ENCODE measurements around the gene SLC50A1. TPM values are rescaled to one million over a fixed set of nuclear protein-coding genes. Genes with fewer than 3 reads are reported as not detected.

Gene SLC50A1
- polyA plus RNA-seq, 2 of the 4 experiments (the other 2 are of a cell fraction) = 28.2 to 39.4 TPM

DNA sequence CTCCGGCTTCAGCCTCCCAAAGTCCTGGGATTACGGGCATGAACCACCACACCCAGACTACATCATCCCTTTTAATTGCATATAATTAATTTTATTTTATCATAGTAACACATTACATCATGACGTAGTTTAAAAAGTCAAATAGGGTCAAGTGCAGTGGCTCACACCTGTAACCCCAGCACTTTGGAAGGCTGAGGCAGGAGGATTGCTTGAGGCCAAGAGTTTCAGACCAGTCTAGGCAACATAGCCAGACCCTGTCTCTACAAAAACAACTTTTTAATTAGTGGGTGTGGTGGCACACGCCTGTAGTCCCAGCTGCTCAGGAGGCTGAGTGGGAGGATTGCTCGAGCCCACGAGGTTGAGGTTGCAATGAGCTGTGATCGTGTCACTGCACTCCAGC is 36.3 kb upstream of the SLC50A1 start:
- H3K27ac ChIP-seq = no peak overlapping the region
- POLR2A ChIA-PET = no interaction called here
- TF ChIP-seq NPAS2 (CRISPR knock-in tag; IDR thresholded peaks at IDR 0.05; ENCODE audit: borderline replicate concordance) = no peak
- no peak for TF ChIP-seq HOXB13 (CRISPR knock-in tag; IDR thresholded peaks at IDR 0.05; ENCODE audit: low read depth)
- no peak for TF ChIP-seq TP53 (CRISPR knock-in tag; IDR thresholded peaks at IDR 0.05)
- TF ChIP-seq, protein P1, sequence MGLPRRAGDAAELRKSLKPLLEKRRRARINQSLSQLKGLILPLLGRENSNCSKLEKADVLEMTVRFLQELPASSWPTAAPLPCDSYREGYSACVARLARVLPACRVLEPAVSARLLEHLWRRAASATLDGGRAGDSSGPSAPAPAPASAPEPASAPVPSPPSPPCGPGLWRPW (IDR thresholded peaks at IDR 0.05) = no peak
- no peak for TF ChIP-seq MAZ (IDR thresholded peaks at IDR 0.05; ENCODE audit: borderline replicate concordance, low read depth, low read length)
- TF ChIP-seq, protein P2, sequence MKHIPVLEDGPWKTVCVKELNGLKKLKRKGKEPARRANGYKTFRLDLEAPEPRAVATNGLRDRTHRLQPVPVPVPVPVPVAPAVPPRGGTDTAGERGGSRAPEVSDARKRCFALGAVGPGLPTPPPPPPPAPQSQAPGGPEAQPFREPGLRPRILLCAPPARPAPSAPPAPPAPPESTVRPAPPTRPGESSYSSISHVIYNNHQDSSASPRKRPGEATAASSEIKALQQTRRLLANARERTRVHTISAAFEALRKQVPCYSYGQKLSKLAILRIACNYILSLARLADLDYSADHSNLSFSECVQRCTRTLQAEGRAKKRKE (CRISPR knock-in tag; IDR thresholded peaks at IDR 0.05; ENCODE audit: low read depth) = no peak
- TF ChIP-seq, protein P3, sequence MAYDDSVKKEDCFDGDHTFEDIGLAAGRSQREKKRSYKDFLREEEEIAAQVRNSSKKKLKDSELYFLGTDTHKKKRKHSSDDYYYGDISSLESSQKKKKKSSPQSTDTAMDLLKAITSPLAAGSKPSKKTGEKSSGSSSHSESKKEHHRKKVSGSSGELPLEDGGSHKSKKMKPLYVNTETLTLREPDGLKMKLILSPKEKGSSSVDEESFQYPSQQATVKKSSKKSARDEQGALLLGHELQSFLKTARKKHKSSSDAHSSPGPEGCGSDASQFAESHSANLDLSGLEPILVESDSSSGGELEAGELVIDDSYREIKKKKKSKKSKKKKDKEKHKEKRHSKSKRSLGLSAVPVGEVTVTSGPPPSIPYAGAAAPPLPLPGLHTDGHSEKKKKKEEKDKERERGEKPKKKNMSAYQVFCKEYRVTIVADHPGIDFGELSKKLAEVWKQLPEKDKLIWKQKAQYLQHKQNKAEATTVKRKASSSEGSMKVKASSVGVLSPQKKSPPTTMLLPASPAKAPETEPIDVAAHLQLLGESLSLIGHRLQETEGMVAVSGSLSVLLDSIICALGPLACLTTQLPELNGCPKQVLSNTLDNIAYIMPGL (CRISPR knock-in tag; IDR thresholded peaks at IDR 0.05; ENCODE audit: borderline replicate concordance) = no peak
- TF ChIP-seq CBX2 (IDR thresholded peaks at IDR 0.05; ENCODE audit: borderline replicate concordance, low read depth) = no peak
- TF ChIP-seq BHLHE40 (IDR thresholded peaks at IDR 0.05; ENCODE audit: low read depth, low read length) = no peak
- TF ChIP-seq, protein P4, sequence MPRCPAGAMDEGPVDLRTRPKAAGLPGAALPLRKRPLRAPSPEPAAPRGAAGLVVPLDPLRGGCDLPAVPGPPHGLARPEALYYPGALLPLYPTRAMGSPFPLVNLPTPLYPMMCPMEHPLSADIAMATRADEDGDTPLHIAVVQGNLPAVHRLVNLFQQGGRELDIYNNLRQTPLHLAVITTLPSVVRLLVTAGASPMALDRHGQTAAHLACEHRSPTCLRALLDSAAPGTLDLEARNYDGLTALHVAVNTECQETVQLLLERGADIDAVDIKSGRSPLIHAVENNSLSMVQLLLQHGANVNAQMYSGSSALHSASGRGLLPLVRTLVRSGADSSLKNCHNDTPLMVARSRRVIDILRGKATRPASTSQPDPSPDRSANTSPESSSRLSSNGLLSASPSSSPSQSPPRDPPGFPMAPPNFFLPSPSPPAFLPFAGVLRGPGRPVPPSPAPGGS (IDR thresholded peaks at IDR 0.05) = no peak
- TF ChIP-seq ZFP36 (IDR thresholded peaks at IDR 0.05; ENCODE audit: borderline replicate concordance, partially characterized antibody) = no peak
- no peak for ATAC-seq
- H3K4me1 ChIP-seq = peaks cover under 1% of the 10 kb centered on the region; the same call in 1 of the 3 replicates
- CTCF ChIA-PET = interaction anchor here (0.7 to 13.8 kb wide), 5 partner anchors 8 to 730 kb away, joined by 4 to 309 read pairs (median 26); partner anchors contain the start of genes EFNA1, KRTCAP2, SLC50A1 and TRIM46
- no peak for FAIRE-seq
- no peak for DNase-seq (ENCODE audit: low read depth in 1 of 2, low spot score in 1 of 2)
- H3K4me2 ChIP-seq = no peak overlapping the region
- no peak overlapping the region for H3K4me3 ChIP-seq
- H3K9me3 ChIP-seq = no peaks in the 10 kb centered on the region
- 79% methylated on average over 7 of the region's 7 CpGs for WGBS (ENCODE audit: missing lambda C conversion rate)

DNA sequence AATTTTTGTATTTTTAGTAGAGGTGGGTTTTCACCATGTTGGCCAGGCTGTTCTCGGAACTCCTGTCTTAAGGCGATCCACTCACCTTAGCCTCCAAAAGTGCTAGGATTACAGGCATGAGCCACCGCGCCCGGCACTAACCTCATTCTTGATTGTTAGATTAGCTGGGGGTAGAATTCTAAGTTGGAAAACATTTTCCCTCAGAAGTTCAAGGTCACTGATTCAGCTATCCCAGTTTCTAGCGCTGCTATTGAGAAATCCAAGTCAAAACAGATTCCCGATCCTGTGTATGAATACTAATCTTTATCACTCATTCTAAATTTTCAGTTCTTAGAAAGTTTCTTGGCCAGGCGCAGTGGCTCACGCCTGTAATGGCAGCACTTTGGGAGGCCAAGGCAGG is 32.3 kb upstream of the SLC50A1 start:
- CTCF ChIA-PET = interaction anchor here (0.7 to 9.2 kb wide), 7 partner anchors 10 to 70 kb away, joined by 3 to 67 read pairs (median 5); partner anchors contain the start of gene KRTCAP2
- TF ChIP-seq MYC (IDR thresholded peaks at IDR 0.05; ENCODE audit: borderline replicate concordance, low read length) (no peak), RCOR1 (IDR thresholded peaks at IDR 0.05; ENCODE audit: low read depth, low read length) (no peak), MAZ (IDR thresholded peaks at IDR 0.05; ENCODE audit: borderline replicate concordance, low read depth, low read length) (no peak), NR3C1 (IDR thresholded peaks at IDR 0.05) (no peak), FOSB (CRISPR knock-in tag; IDR thresholded peaks at IDR 0.05) (no peak), BHLHE40 (IDR thresholded peaks at IDR 0.05; ENCODE audit: low read depth, low read length) (no peak), RNF2 (IDR thresholded peaks at IDR 0.05; ENCODE audit: borderline replicate concordance, low read depth) (no peak), CEBPB (IDR thresholded peaks at IDR 0.05) (no peak), POLR2A (IDR thresholded peaks at IDR 0.05; ENCODE audit: low read length) (no peak), PHF8 (IDR thresholded peaks at IDR 0.05; ENCODE audit: borderline replicate concordance, low read depth) (no peak), KDM1A (IDR thresholded peaks at IDR 0.05; ENCODE audit: low read depth) (no peak), ESRRA (IDR thresholded peaks at IDR 0.05; ENCODE audit: borderline replicate concordance, low read length) (no peak), JUN (IDR thresholded peaks at IDR 0.05) (no peak), SMC3 (IDR thresholded peaks at IDR 0.05) (no peak), TP53 (CRISPR knock-in tag; IDR thresholded peaks at IDR 0.05) (no peak), RAD21 (conservative IDR thresholded peaks at IDR 0.05 in 1 of 2, IDR thresholded peaks at IDR 0.05 in 1 of 2) (no peak), EHF (CRISPR knock-in tag; IDR thresholded peaks at IDR 0.05) (no peak)
- TF ChIP-seq, protein P5, sequence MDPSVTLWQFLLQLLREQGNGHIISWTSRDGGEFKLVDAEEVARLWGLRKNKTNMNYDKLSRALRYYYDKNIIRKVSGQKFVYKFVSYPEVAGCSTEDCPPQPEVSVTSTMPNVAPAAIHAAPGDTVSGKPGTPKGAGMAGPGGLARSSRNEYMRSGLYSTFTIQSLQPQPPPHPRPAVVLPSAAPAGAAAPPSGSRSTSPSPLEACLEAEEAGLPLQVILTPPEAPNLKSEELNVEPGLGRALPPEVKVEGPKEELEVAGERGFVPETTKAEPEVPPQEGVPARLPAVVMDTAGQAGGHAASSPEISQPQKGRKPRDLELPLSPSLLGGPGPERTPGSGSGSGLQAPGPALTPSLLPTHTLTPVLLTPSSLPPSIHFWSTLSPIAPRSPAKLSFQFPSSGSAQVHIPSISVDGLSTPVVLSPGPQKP (IDR thresholded peaks at IDR 0.05; ENCODE audit: low read depth, low read length) = no peak
- TF ChIP-seq, protein P6, sequence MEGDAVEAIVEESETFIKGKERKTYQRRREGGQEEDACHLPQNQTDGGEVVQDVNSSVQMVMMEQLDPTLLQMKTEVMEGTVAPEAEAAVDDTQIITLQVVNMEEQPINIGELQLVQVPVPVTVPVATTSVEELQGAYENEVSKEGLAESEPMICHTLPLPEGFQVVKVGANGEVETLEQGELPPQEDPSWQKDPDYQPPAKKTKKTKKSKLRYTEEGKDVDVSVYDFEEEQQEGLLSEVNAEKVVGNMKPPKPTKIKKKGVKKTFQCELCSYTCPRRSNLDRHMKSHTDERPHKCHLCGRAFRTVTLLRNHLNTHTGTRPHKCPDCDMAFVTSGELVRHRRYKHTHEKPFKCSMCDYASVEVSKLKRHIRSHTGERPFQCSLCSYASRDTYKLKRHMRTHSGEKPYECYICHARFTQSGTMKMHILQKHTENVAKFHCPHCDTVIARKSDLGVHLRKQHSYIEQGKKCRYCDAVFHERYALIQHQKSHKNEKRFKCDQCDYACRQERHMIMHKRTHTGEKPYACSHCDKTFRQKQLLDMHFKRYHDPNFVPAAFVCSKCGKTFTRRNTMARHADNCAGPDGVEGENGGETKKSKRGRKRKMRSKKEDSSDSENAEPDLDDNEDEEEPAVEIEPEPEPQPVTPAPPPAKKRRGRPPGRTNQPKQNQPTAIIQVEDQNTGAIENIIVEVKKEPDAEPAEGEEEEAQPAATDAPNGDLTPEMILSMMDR (IDR thresholded peaks at IDR 0.05) = no peak
- TF ChIP-seq, protein P1 (IDR thresholded peaks at IDR 0.05) = no peak
- no peak overlapping the region for H3K27ac ChIP-seq
- ATAC-seq (no peak), DNase-seq (ENCODE audit: low read depth in 1 of 2, low spot score in 1 of 2) (no peak), FAIRE-seq (no peak)
- H3K4me1 ChIP-seq = no peaks in the 10 kb centered on the region
- 84% methylated on average over 9 of the region's 9 CpGs for WGBS (ENCODE audit: missing lambda C conversion rate)
- H3K4me2 ChIP-seq = no peak overlapping the region
- no peaks in the 10 kb centered on the region for H3K9me3 ChIP-seq
- no peak overlapping the region for H3K4me3 ChIP-seq
- POLR2A ChIA-PET = no interaction called here

Data from A549 (cell line).